Naive B cell (primary cell): ENCODE measurements around the gene THAP8. TPM values are rescaled to one million over a fixed set of nuclear protein-coding genes. Genes with fewer than 3 reads are reported as not detected.
"Not testable (repeated sequence)": the region's sequence is repeated elsewhere in the genome, so short reads cannot be mapped to it uniquely, and the experiment has no call there.

Experiments
- ATAC-seq, 2 donors: fragments of 150-1000 bp; cut with Tn5 transposase; 2 replicates each; pipeline ENCODE4 v1.10.0; 2021; ENCODE audit warnings: low read depth in 2 of 2, mild to moderate bottlenecking in 2 of 2, moderate library complexity in 2 of 2
- DNase-seq: peaks from one replicate; pipeline ENCODE4 v3.0.0; 2022
- H3K27ac Mint-ChIP-seq, 6 donors: one replicate each; pipeline ENCODE4 v1.8.0; 2020 to 2022; ENCODE audit warnings: mild to moderate bottlenecking in 6 of 6, mixed read lengths in 6 of 6, moderate library complexity in 5 of 6, inconsistent platforms in 2 of 6
- H3K27me3 Mint-ChIP-seq, 3 donors: one replicate each; pipeline ENCODE4 v1.8.0; 2021 to 2022; ENCODE audit warnings: mixed read lengths in 3 of 3, mild to moderate bottlenecking in 1 of 3
- H3K36me3 Mint-ChIP-seq, 2 donors: one replicate each; pipeline ENCODE4 v1.8.0; 2020 to 2022; ENCODE audit warnings: mixed read lengths in 2 of 2, inconsistent platforms in 1 of 2, mild to moderate bottlenecking in 1 of 2
- H3K4me1 Mint-ChIP-seq, 3 donors: one replicate each; pipeline ENCODE4 v1.8.0; 2020 to 2022; ENCODE audit warnings: mixed read lengths in 3 of 3, inconsistent platforms in 1 of 3, mild to moderate bottlenecking in 1 of 3, moderate library complexity in 1 of 3
- H3K4me3 Mint-ChIP-seq, 8 donors: one replicate each; pipeline ENCODE4 v1.8.0; 2020 to 2022; ENCODE audit warnings: mild to moderate bottlenecking in 8 of 8, mixed read lengths in 8 of 8, moderate library complexity in 8 of 8, inconsistent platforms in 2 of 8
- H3K9me3 Mint-ChIP-seq, 7 donors: one replicate each; pipeline ENCODE4 v1.8.0; 2020 to 2022; ENCODE audit warnings: mixed read lengths in 7 of 7, mild to moderate bottlenecking in 5 of 7, inconsistent platforms in 2 of 7, moderate library complexity in 1 of 7
- polyA plus RNA-seq, 6 donors: library from polyadenylated mRNA; unstranded; fragments of 300-500 nt; fragmentation: Illumina TruSeq; gene quantifications; one replicate each; pipeline ENCODE4 v1.2.3, GENCODE V29; 2021; ENCODE audit warnings: low read depth in 6 of 6

THAP8 gene
- polyA plus RNA-seq, 6 donors from 2014 or later, result 1.4 to 7.3 (median 3.6) TPM

GRCh38 chr19:36058481-36059179, 4.5 kb upstream of the THAP8 start:
- peaks cover 10 to 20% (median 14%) of the 10 kb centered on the region in 3 donors for H3K4me1 Mint-ChIP-seq
- H3K9me3 Mint-ChIP-seq, result no peaks in the 10 kb centered on the region
- DNase-seq (no peak), ATAC-seq (no peak)
- H3K27ac Mint-ChIP-seq, result peak overlapping the region in 1 of 6 donors; percentile 75
- H3K27me3 Mint-ChIP-seq, result no peaks in the 10 kb centered on the region
- peak overlapping the region in 1 of 8 donors; percentile 52 for H3K4me3 Mint-ChIP-seq
- H3K36me3 Mint-ChIP-seq, result no peaks in the 10 kb centered on the region

DNA sequence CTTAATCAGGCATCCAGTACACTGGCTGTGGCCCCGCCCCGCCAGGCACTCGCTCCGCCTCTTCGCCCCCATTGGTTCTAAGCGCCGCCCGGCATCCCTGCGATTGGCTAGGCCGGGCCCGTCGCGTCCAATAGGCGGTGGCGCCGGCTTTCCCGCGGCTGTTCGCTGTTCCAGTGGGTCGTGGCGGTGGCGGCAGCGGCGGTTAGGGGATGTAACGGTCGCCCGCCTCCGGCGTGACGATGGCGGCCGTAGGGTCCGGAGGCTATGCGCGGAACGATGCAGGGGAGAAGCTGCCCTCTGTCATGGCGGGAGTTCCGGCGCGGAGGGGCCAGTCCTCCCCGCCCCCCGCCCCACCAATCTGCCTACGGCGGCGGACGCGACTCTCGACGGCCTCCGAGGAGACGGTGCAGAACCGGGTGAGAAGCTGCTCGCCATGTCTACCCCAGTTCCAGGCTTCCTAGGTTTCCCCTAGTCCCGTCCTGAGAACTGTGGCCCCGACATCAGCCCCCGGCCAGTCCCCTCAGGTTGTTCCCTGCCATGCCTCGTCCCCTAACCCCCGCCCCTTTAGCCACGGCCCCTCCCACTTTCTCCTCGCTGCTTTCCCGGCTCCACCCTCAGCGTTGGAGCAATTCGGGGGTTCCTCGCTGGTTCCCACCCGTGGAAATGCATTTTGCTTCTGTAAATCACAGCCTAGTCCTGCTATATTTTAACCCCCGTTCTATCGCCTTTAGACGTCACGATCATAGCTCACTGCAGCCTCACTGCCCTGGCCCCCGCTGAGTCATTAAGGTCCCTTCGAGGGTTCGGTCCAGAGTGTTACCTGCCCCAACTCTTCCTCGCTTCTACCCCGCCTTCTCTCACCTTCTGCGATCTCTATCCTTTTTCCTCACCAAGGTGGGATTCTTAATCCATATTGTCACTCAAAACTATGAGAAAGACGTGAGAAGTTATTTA, 925 bp upstream of the THAP8 start, which contains the start of gene WDR62:
WDR62 (plus strand) TSS at position 165 of the 954 bp plus-strand sequence; CDS start at position 240, 75 bp downstream.
- no peaks in the 10 kb centered on the region for H3K36me3 Mint-ChIP-seq
- H3K4me1 Mint-ChIP-seq, result peaks cover 15 to 35% (median 26%) of the 10 kb centered on the region in 3 donors
- no peaks in the 10 kb centered on the region for H3K27me3 Mint-ChIP-seq
- H3K4me3 Mint-ChIP-seq, result peak within 1 kb of the TSS; percentile 86 to 100 (median 98)
- ATAC-seq (peak; percentile 68 to 70), DNase-seq (peak; percentile 95)
- no peaks in the 10 kb centered on the region for H3K9me3 Mint-ChIP-seq
- H3K27ac Mint-ChIP-seq, result peak within 1 kb of the TSS; percentile 94 to 100 (median 100)

GRCh38 chr19:36051637-36052036, 2.4 kb downstream of the THAP8 start:
- H3K27me3 Mint-ChIP-seq, result no peaks in the 10 kb centered on the region
- H3K4me3 Mint-ChIP-seq, result peak overlapping the region in 4 of 8 donors; percentile 16 to 82 (median 42)
- H3K4me1 Mint-ChIP-seq, result peaks cover 15 to 35% (median 26%) of the 10 kb centered on the region in 3 donors
- H3K36me3 Mint-ChIP-seq, result no peaks in the 10 kb centered on the region
- ATAC-seq, result no peak
- no peak for DNase-seq
- no peak overlapping the region for H3K27ac Mint-ChIP-seq
- no peaks in the 10 kb centered on the region for H3K9me3 Mint-ChIP-seq

GRCh38 chr19:36051236-36051635, 2.8 kb downstream of the THAP8 start:
- no peak for DNase-seq
- Mint-ChIP-seq H3K4me3 (peak overlapping the region in 3 of 8 donors; percentile 17 to 82 (median 29)), H3K9me3 (no peaks in the 10 kb centered on the region), H3K27ac (peak overlapping the region in 3 of 6 donors; percentile 16 to 41 (median 34)), H3K4me1 (peaks cover 15 to 33% (median 24%) of the 10 kb centered on the region in 3 donors), H3K36me3 (no peaks in the 10 kb centered on the region), H3K27me3 (no peaks in the 10 kb centered on the region)
- no peak for ATAC-seq

GRCh38 chr19:36049080-36049698, 4.9 kb downstream of the THAP8 start:
- peak overlapping the region in 1 of 6 donors; percentile 26 for H3K27ac Mint-ChIP-seq
- peaks cover 7 to 21% (median 15%) of the 10 kb centered on the region in 3 donors for H3K4me1 Mint-ChIP-seq
- H3K36me3 Mint-ChIP-seq, result peaks cover 0 to 8% of the 10 kb centered on the region in 2 donors
- DNase-seq, result no peak
- no peaks in the 10 kb centered on the region for H3K9me3 Mint-ChIP-seq
- no peak overlapping the region for H3K4me3 Mint-ChIP-seq
- no peak for ATAC-seq
- H3K27me3 Mint-ChIP-seq, result no peaks in the 10 kb centered on the region

GRCh38 chr19:36047835-36048234, 6.2 kb downstream of the THAP8 start:
- Mint-ChIP-seq H3K36me3 (peaks cover 0 to 8% of the 10 kb centered on the region in 2 donors), H3K27me3 (no peaks in the 10 kb centered on the region)

GRCh38 chr19:36046443-36047050, 7.5 kb downstream of the THAP8 start:
- no peak for ATAC-seq
- H3K9me3 Mint-ChIP-seq, result no peaks in the 10 kb centered on the region
- no peaks in the 10 kb centered on the region for H3K27me3 Mint-ChIP-seq
- no peak overlapping the region for H3K4me3 Mint-ChIP-seq
- peaks cover 0 to 11% (median 9%) of the 10 kb centered on the region in 3 donors for H3K4me1 Mint-ChIP-seq
- no peak for DNase-seq
- peaks cover 0 to 8% of the 10 kb centered on the region in 2 donors for H3K36me3 Mint-ChIP-seq
- H3K27ac Mint-ChIP-seq, result no peak overlapping the region

More at GRCh38 chr19:36047835-36048234, 6.2 kb downstream of the THAP8 start:
- Mint-ChIP-seq H3K9me3 (no peaks in the 10 kb centered on the region), H3K4me1 (peaks cover 2 to 12% (median 10%) of the 10 kb centered on the region in 3 donors), H3K4me3 (no peak overlapping the region), H3K27ac (no peak overlapping the region)
- no peak for DNase-seq
- no peak for ATAC-seq

DNA sequence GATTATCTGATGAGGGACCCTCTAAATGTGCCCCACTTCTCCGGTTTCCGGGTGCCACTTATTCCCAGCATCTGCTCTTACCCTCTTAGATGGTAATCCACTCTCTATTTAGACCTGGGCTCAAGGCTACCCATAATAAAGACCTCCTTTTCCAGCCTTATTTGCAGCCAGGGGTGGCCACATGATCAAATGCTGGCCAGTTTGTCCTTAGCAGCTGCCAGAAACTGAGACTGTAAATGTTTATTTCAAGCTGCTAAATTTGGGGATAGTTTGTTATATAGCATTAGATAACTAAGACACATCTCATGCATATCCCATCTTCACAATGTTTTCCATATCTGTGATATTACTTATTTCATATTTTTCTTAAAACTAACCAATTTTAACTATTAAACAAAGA, 10.1 kb downstream of the THAP8 start:
- H3K27ac Mint-ChIP-seq, result no peak overlapping the region
- ATAC-seq (no peak), DNase-seq (no peak)
- no peaks in the 10 kb centered on the region for H3K9me3 Mint-ChIP-seq
- no peak overlapping the region for H3K4me3 Mint-ChIP-seq
- H3K36me3 Mint-ChIP-seq, result peaks cover 0 to 8% of the 10 kb centered on the region in 2 donors
- peaks cover 0 to 4% (median 0%) of the 10 kb centered on the region in 3 donors for H3K4me1 Mint-ChIP-seq
- no peaks in the 10 kb centered on the region for H3K27me3 Mint-ChIP-seq

DNA sequence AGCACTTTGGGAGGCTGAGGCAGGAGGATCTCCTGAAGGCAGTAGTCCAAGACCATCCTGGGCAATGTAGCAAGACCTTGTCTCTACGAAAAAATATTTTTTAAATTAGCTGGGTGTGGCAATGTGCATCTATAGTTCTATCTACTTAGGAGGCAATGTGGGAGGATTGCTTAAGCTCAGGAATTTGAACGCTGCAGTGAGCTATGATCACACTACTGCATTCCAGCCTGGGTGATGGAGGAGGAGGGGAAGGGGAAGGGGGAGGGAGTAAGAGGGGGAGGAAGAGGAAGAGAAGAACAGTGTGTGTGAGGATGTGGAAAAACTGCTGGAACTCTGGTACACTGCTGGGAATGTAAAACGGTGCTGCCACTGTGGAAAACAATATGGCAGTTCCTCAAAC, 12.3 kb downstream of the THAP8 start:
- ATAC-seq, result no peak
- no peaks in the 10 kb centered on the region for H3K9me3 Mint-ChIP-seq
- peaks cover 3 to 11% (median 5%) of the 10 kb centered on the region in 3 donors for H3K4me1 Mint-ChIP-seq
- DNase-seq, result no peak
- H3K36me3 Mint-ChIP-seq, result peaks cover 0 to 8% of the 10 kb centered on the region in 2 donors
- no peak overlapping the region for H3K4me3 Mint-ChIP-seq
- no peak overlapping the region for H3K27ac Mint-ChIP-seq
- H3K27me3 Mint-ChIP-seq, result no peaks in the 10 kb centered on the region

GRCh38 chr19:36041092-36041491, 13.0 kb downstream of the THAP8 start:
- H3K27ac Mint-ChIP-seq, H3K27me3 Mint-ChIP-seq, H3K36me3 Mint-ChIP-seq: not testable (repeated sequence)

GRCh38 chr19:36040495-36040894, 13.6 kb downstream of the THAP8 start:
- Mint-ChIP-seq H3K4me1 (peaks cover 6 to 12% (median 10%) of the 10 kb centered on the region in 3 donors), H3K27ac (no peak overlapping the region), H3K36me3 (peaks cover 0 to 2% of the 10 kb centered on the region in 2 donors), H3K9me3 (no peaks in the 10 kb centered on the region), H3K4me3 (no peak overlapping the region), H3K27me3 (no peaks in the 10 kb centered on the region)
- ATAC-seq (no peak), DNase-seq (no peak)

More at GRCh38 chr19:36041092-36041491, 13.0 kb downstream of the THAP8 start:
- ATAC-seq, H3K4me3 Mint-ChIP-seq, DNase-seq, H3K9me3 Mint-ChIP-seq: not testable (repeated sequence)
- H3K4me1 Mint-ChIP-seq, result peaks cover 3 to 12% (median 5%) of the 10 kb centered on the region in 3 donors

DNA sequence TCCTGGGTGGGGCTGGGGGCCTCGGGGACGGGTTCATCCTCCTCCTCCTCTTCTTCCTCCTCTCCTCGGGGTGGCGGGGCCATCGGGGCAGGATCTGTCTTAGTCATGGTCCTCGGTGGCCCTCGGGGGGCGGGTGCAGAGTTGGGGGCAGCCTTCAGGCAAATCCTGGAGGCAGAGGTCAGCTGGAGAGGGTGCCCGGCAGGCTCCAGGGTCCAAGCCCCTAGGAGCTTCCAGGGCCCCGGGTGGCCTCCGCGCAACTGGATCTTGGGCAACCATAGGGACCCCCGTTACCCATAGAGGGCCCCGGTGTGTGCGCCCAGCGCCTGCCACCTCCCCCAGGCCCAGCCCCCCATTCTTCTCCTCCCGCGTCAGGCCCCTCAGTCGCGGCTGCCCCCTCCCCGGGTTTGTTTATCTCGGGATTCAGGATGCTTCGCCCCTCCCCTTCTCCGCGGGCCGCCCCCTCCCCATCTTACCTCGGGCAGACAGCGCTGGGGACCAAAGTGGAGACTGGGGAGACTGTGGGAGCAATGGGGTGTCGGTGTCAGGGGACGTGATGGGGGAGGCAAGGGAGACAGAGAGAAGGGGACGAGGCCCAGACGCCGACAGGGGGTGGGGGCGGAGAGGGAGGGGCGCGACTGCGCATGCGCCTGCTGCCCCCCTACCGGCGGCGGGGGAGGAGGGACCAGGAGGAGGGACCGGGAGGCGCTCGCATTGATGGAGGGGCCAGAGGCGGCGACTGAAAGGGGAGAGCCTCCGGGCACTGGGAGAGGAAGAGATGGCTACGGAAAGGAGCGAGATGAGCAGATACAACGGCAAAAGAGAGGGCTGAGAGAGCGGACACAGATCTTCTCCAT, 21.6 kb downstream of the THAP8 start, which contains the start of gene CLIP3:
CLIP3 (minus strand) TSS at position 623 of the 854 bp plus-strand sequence; CDS start at position 107, 516 bp downstream.
- DNase-seq (no peak), ATAC-seq (no peak)
- Mint-ChIP-seq H3K27me3 (peaks cover 0 to 17% (median 15%) of the 10 kb centered on the region in 3 donors), H3K36me3 (peaks cover 0 to 30% of the 10 kb centered on the region in 2 donors), H3K27ac (peak within 1 kb of the TSS in 2 of 6 donors; percentile 38 to 71), H3K4me3 (peak within 1 kb of the TSS in 6 of 8 donors; percentile 27 to 73 (median 60)), H3K9me3 (peaks cover 0 to 3% (median 0%) of the 10 kb centered on the region in 7 donors), H3K4me1 (peaks cover 12 to 30% (median 20%) of the 10 kb centered on the region in 3 donors)
